GM18505 (cell line): ENCODE results near the gene ANO1.
"Not testable (repeated sequence)": the region's sequence is repeated elsewhere in the genome, so short reads cannot be mapped to it uniquely, and the experiment has no call there.

ENCODE experiments used
- ATAC-seq: cut with Tn5 transposase; IDR thresholded peaks from one replicate; pipeline ENCODE4 v1.9.1; 2021; ENCODE audit not compliant: unreplicated experiment
- POLR2A ChIP-seq: IDR thresholded peaks from 4 replicates; pipeline ENCODE4 v1.6.1; 2011; ENCODE audit warnings: borderline replicate concordance; ENCODE audit not compliant: insufficient read depth, insufficient read length; ENCODE audit errors: extremely low read depth

The ANO1 gene

GRCh38 chr11:70205766-70206165, 127.6 kb downstream of the ANO1 start:
- TF ChIP-seq POLR2A = no peak
- no peak for ATAC-seq

- ATAC-seq = no peak
- TF ChIP-seq POLR2A = no peak
Observed at GRCh38 chr11:70206226-70206981, 128.3 kb downstream of the ANO1 start.

- no peak for TF ChIP-seq POLR2A
- ATAC-seq = no peak
Observed at GRCh38 chr11:70206982-70207376, 128.9 kb downstream of the ANO1 start.

- no peak for ATAC-seq
Observed at GRCh38 chr11:70207531-70208131, 129.5 kb downstream of the ANO1 start.

GRCh38 chr11:70209391-70209912, 131.3 kb downstream of the ANO1 start:
- no peak for TF ChIP-seq POLR2A
- ATAC-seq = no peak

More at GRCh38 chr11:70207531-70208131, 129.5 kb downstream of the ANO1 start:
- no peak for TF ChIP-seq POLR2A

GRCh38 chr11:70210051-70210501, 132.0 kb downstream of the ANO1 start:
- no peak for ATAC-seq
- no peak for TF ChIP-seq POLR2A

GRCh38 chr11:70210530-70210929, 132.4 kb downstream of the ANO1 start:
- no peak for TF ChIP-seq POLR2A
- no peak for ATAC-seq

- TF ChIP-seq POLR2A = no peak
Observed at GRCh38 chr11:70212227-70212811, 134.2 kb downstream of the ANO1 start.

GRCh38 chr11:70217388-70217787, 139.3 kb downstream of the ANO1 start:
- not testable (repeated sequence) for ATAC-seq

More at GRCh38 chr11:70212227-70212811, 134.2 kb downstream of the ANO1 start:
- ATAC-seq = no peak

GRCh38 chr11:70218076-70218475, 140.0 kb downstream of the ANO1 start:
- ATAC-seq = not testable (repeated sequence)

- ATAC-seq = no peak
- TF ChIP-seq POLR2A = no peak
Observed at GRCh38 chr11:70220136-70220535, 142.0 kb downstream of the ANO1 start.

GRCh38 chr11:70220920-70221319, 142.8 kb downstream of the ANO1 start:
- no peak for TF ChIP-seq POLR2A
- no peak for ATAC-seq

- no peak for ATAC-seq
Observed at GRCh38 chr11:70225681-70226177, 147.6 kb downstream of the ANO1 start.

GRCh38 chr11:70226183-70226582, 148.1 kb downstream of the ANO1 start:
- TF ChIP-seq POLR2A = no peak
- no peak for ATAC-seq

More at GRCh38 chr11:70225681-70226177, 147.6 kb downstream of the ANO1 start:
- TF ChIP-seq POLR2A = no peak
